Parathyroid adenoma (tissue), 2 donors: ENCODE results near the gene PGM2L1.

Experiments used
- H2AFZ ChIP-seq: fragments of 300-600 bp; sonication (generic); one replicate; pipeline ENCODE4 v1.7.0; 2017; ENCODE audit warnings: antibody characterized with exemption, mild to moderate bottlenecking
- H3K27ac ChIP-seq: fragments of 300-600 bp; sonication (generic); one replicate; pipeline ENCODE4 v1.7.0; 2017
- H3K27me3 ChIP-seq: fragments of 300-600 bp; sonication (generic); one replicate; pipeline ENCODE4 v1.7.0; 2017; ENCODE audit warnings: low read length; ENCODE audit not compliant: control insufficient read depth, insufficient read depth
- H3K36me3 ChIP-seq: fragments of 300-600 bp; sonication (generic); one replicate; pipeline ENCODE4 v1.7.0; 2017; ENCODE audit warnings: low read length; ENCODE audit not compliant: control insufficient read depth, insufficient read depth
- H3K4me1 ChIP-seq: fragments of 300-600 bp; sonication (generic); one replicate; pipeline ENCODE4 v1.7.0; 2017; ENCODE audit warnings: control low read depth
- H3K4me2 ChIP-seq: fragments of 300-600 bp; sonication (generic); one replicate; pipeline ENCODE4 v1.7.0; 2017; ENCODE audit warnings: low read length
- H3K4me3 ChIP-seq: fragments of 300-600 bp; sonication (generic); one replicate; pipeline ENCODE4 v1.7.0; 2017; ENCODE audit warnings: low read depth, low read length
- H3K79me2 ChIP-seq: fragments of 300-600 bp; sonication (generic); one replicate; pipeline ENCODE4 v1.7.0; 2017; ENCODE audit warnings: control low read depth
- H3K9ac ChIP-seq: fragments of 300-600 bp; sonication (generic); one replicate; pipeline ENCODE4 v1.7.0; 2017; ENCODE audit warnings: mild to moderate bottlenecking
- H3K9me3 ChIP-seq: fragments of 300-600 bp; sonication (generic); one replicate; pipeline ENCODE4 v1.7.0; 2017; ENCODE audit warnings: low read length; ENCODE audit not compliant: control insufficient read depth
- TF ChIP-seq, protein P1 (sequence below): fragments of 300-600 bp; sonication (generic); IDR thresholded peaks from one replicate; pipeline ENCODE4 v1.7.0; 2017; ENCODE audit warnings: antibody characterized with exemption, mild to moderate bottlenecking
- donor health status: primary hyperparathyroidism.

The PGM2L1 gene

GRCh38 chr11:74330075-74330858 is 68.0 kb downstream of the PGM2L1 start:
- no peaks in the 10 kb centered on the region for H3K4me1 ChIP-seq
- no peak overlapping the region for H3K4me2 ChIP-seq
- H2AFZ ChIP-seq: no peak overlapping the region
- no peak overlapping the region for H3K9ac ChIP-seq
- H3K27me3 ChIP-seq: no peaks in the 10 kb centered on the region
- no peaks in the 10 kb centered on the region for H3K36me3 ChIP-seq
- H3K9me3 ChIP-seq: no peaks in the 10 kb centered on the region
- TF ChIP-seq, protein P1, sequence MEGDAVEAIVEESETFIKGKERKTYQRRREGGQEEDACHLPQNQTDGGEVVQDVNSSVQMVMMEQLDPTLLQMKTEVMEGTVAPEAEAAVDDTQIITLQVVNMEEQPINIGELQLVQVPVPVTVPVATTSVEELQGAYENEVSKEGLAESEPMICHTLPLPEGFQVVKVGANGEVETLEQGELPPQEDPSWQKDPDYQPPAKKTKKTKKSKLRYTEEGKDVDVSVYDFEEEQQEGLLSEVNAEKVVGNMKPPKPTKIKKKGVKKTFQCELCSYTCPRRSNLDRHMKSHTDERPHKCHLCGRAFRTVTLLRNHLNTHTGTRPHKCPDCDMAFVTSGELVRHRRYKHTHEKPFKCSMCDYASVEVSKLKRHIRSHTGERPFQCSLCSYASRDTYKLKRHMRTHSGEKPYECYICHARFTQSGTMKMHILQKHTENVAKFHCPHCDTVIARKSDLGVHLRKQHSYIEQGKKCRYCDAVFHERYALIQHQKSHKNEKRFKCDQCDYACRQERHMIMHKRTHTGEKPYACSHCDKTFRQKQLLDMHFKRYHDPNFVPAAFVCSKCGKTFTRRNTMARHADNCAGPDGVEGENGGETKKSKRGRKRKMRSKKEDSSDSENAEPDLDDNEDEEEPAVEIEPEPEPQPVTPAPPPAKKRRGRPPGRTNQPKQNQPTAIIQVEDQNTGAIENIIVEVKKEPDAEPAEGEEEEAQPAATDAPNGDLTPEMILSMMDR: no peak
- H3K79me2 ChIP-seq: no peaks in the 10 kb centered on the region
- H3K27ac ChIP-seq: no peak overlapping the region
- no peak overlapping the region for H3K4me3 ChIP-seq

DNA sequence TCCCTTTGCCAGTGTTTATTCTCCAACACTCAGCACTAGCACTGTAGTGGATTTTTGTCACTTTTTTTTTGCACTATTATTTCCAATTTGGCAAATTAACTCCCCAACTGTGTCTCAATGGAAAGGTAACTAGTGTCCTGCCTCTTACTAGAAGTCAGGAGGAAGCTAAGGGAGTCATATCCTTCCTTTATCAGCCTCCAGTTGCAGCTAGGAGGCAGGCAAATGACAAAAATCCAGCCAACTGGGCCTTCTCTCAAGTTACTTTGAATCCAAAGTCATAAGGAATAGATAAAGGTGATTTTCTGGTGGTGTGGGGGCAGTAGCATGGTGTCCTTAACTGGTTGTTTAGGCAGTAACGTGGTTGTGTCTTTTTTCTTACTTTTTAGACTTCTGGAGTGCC is 71.2 kb downstream of the PGM2L1 start:
- Histone ChIP-seq H3K4me1 (no peaks in the 10 kb centered on the region), H3K4me3 (no peak overlapping the region), H3K27me3 (no peaks in the 10 kb centered on the region), H3K27ac (no peak overlapping the region), H3K79me2 (no peaks in the 10 kb centered on the region), H3K36me3 (no peaks in the 10 kb centered on the region), H3K4me2 (no peak overlapping the region), H2AFZ (no peak overlapping the region), H3K9ac (no peak overlapping the region), H3K9me3 (no peaks in the 10 kb centered on the region)
- TF ChIP-seq, protein P1: no peak

DNA sequence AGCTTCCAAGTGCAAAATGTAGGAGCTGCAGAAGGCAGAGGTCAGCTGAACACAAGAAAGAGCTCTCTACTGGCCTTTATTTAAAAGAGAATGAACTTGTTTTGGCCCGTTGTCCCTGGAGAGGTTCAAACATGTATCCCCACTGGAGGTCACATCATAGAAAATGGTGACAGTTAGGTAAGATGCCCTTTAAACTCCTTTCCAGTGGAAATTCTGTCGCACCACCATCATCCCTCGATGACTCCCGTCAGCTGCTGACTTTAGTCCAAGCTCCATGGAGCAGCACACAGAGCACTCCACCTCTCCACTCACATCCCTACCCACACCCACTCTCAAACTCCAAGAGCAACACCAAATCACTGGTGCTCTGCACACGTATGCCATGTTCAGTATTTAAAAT is 71.6 kb downstream of the PGM2L1 start:
- no peak overlapping the region for H3K4me3 ChIP-seq
- H3K27ac ChIP-seq: no peak overlapping the region
- no peaks in the 10 kb centered on the region for H3K9me3 ChIP-seq
- TF ChIP-seq, protein P1: no peak
- no peaks in the 10 kb centered on the region for H3K4me1 ChIP-seq
- no peak overlapping the region for H3K9ac ChIP-seq
- no peaks in the 10 kb centered on the region for H3K36me3 ChIP-seq
- H3K79me2 ChIP-seq: no peaks in the 10 kb centered on the region
- H3K27me3 ChIP-seq: no peaks in the 10 kb centered on the region
- no peak overlapping the region for H3K4me2 ChIP-seq
- H2AFZ ChIP-seq: no peak overlapping the region

DNA sequence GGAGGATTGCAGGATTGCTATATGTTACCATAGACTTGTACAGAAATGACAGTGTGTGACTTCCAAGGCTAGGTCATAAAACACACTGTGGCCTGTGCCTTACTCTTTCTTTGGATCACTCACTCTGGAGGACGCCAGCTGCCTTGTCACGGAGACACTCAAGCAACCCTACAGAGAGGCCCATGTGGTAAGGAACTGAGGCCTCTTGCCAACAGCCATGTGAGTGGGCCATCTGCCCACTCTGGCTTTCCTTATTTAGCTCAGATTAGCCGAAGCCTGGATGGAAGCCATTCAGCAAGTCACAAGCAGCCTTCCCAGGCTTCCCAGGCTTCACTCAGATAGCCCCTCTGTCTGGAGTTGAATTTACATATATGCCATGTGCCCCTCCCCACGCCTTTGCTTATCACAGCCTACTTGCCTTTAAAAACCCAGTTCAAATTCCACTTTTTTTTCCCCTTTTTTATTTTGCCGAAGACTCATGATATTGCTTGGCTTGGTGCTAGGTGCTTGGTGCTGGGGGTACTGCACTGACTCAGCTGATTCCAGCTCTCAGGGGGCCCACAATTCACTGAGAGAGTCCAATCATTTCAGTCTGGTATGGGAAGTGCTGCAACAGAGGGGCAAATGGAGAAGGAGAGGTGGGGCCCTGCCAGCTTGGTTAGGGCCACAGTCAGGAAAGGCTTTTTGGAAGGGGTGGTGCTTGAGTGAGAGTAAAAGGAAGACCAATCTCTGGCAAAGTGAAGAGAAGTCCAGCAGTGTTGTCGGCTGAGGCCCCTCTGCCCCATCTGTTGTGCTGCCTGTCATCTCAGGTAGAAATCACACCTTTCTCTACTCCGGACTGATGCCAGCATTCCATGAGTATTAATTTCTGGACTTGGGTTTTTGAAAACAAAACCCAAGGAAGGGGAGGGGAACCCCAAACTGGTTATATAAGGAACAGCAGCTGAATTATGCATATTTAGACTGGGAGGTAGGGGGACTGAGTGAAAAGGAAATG is 72.3 kb downstream of the PGM2L1 start:
- H2AFZ ChIP-seq: no peak overlapping the region
- H3K4me3 ChIP-seq: no peak overlapping the region
- H3K9me3 ChIP-seq: no peaks in the 10 kb centered on the region
- no peaks in the 10 kb centered on the region for H3K36me3 ChIP-seq
- H3K4me1 ChIP-seq: no peaks in the 10 kb centered on the region
- H3K9ac ChIP-seq: no peak overlapping the region
- H3K4me2 ChIP-seq: no peak overlapping the region
- no peak overlapping the region for H3K27ac ChIP-seq
- no peaks in the 10 kb centered on the region for H3K27me3 ChIP-seq
- TF ChIP-seq, protein P1: no peak
- no peaks in the 10 kb centered on the region for H3K79me2 ChIP-seq
